Endothelial cell of umbilical vein (primary cell): ENCODE results near the gene SRM. TPM values are rescaled to one million over a fixed set of nuclear protein-coding genes. Genes with fewer than 3 reads are reported as not detected.
"Not testable (repeated sequence)": the region's sequence is repeated elsewhere in the genome, so short reads cannot be mapped to it uniquely, and the experiment has no call there.

Source experiments
- BruUV-seq: library from RNA; stranded (reverse); fragments of 400-500 nt; replicated peaks from 2 replicates; lab custom pipeline; 2021; lab: Mats Ljungman, UMichigan
- CTCF ChIA-PET: fragments of 300-600, 350-600 bp; sonication (Branson Sonifier 250); formaldehyde crosslinking; loops from one replicate; lab custom pipeline; 2021; ENCODE audit warnings: antibody characterized with exemption, inconsistent platforms; lab: Charles Lee
- POLR2A ChIA-PET: fragments of 300-600, 350-600 bp; sonication (Branson Sonifier 250); formaldehyde crosslinking; loops from one replicate; lab custom pipeline; 2021; ENCODE audit warnings: antibody characterized with exemption, inconsistent platforms; lab: Charles Lee
- DNase-seq: peaks from one replicate; pipeline ENCODE4 v3.0.0-alpha.2; 2011; ENCODE audit warnings: low read depth, low spot score
- FAIRE-seq: peaks from 2 replicates; lab custom pipeline; 2011; peaks lifted over from hg19 to GRCh38; lab: Jason Lieb, UNC
- H2AFZ ChIP-seq: 2 replicates; pipeline ENCODE4 v1.6.0; 2012; ENCODE audit warnings: low read depth, low read length, control low read depth, inconsistent platforms
- H3K27ac ChIP-seq: 2 replicates; pipeline ENCODE4 v1.5.1; 2011; ENCODE audit warnings: low read depth, mild to moderate bottlenecking, control low read depth, low read length, moderate library complexity; ENCODE audit not compliant: insufficient read depth
- H3K27me3 ChIP-seq, 2 experiments: 2 replicates each; pipeline versions ENCODE4 v1.6.0 to v1.6.1; 2011; ENCODE audit warnings: low read length in 2 of 2, mixed read lengths in 1 of 2; ENCODE audit not compliant: control insufficient read depth in 2 of 2, insufficient read depth in 2 of 2
- H3K36me3 ChIP-seq, 2 experiments: 2 replicates in 1 of 2; 3 replicates in 1 of 2; pipeline ENCODE4 v1.5.1; 2011; ENCODE audit warnings: low read length in 2 of 2, mild to moderate bottlenecking in 1 of 2, moderate library complexity in 1 of 2; ENCODE audit not compliant: control insufficient read depth in 2 of 2, insufficient read depth in 2 of 2; ENCODE audit errors: extremely low read depth in 1 of 2
- H3K4me1 ChIP-seq: 3 replicates; pipeline ENCODE4 v1.5.1; 2011; ENCODE audit warnings: mild to moderate bottlenecking, low read length; ENCODE audit not compliant: control insufficient read depth, insufficient read depth; ENCODE audit errors: extremely low read depth
- H3K4me2 ChIP-seq: 2 replicates; pipeline ENCODE4 v1.6.1; 2011; ENCODE audit warnings: low read length, control low read depth, mixed read lengths; ENCODE audit not compliant: insufficient read depth
- H3K4me3 ChIP-seq, 3 experiments: fragments of 200-600 bp in 1 of 3; sonication (generic), shearing (Covaris generic) in 1 of 3; replicated peaks in 1 of 3; 2 replicates each; pipeline ENCODE4 v1.5.1; 2011 to 2016; ENCODE audit warnings: control low read depth in 3 of 3, low read length in 3 of 3, mild to moderate bottlenecking in 2 of 3, inconsistent platforms in 1 of 3, low read depth in 1 of 3, moderate library complexity in 1 of 3; ENCODE audit not compliant: insufficient read depth in 1 of 3
- H3K79me2 ChIP-seq: 2 replicates; pipeline ENCODE4 v1.6.0; 2012; ENCODE audit warnings: low read length, inconsistent platforms; ENCODE audit not compliant: control insufficient read depth, insufficient read depth
- H3K9ac ChIP-seq: replicated peaks from 2 replicates; pipeline ENCODE3; 2011; ENCODE audit warnings: low read length, control low read depth; ENCODE audit not compliant: insufficient read depth; ENCODE audit errors: extremely low read depth
- H3K9me1 ChIP-seq: replicated peaks from 3 replicates; pipeline ENCODE4 v1.6.0; 2011; ENCODE audit warnings: mild to moderate bottlenecking, low read length; ENCODE audit not compliant: control insufficient read depth, insufficient read depth; ENCODE audit errors: extremely low read depth
- H3K9me3 ChIP-seq: replicated peaks from 2 replicates; pipeline ENCODE4 v1.5.1; 2012; ENCODE audit warnings: low read length, inconsistent platforms; ENCODE audit not compliant: control insufficient read depth, insufficient read depth
- H4K20me1 ChIP-seq: replicated peaks from 2 replicates; pipeline ENCODE3; 2011; ENCODE audit warnings: mild to moderate bottlenecking, low read length; ENCODE audit not compliant: control insufficient read depth, insufficient read depth; ENCODE audit errors: extremely low read depth
- CTCF ChIP-seq, 2 donors: IDR thresholded peaks; 1 replicate in 1 of 2; 2 replicates in 1 of 2; pipeline ENCODE4 v1.5.1; 2011; ENCODE audit warnings: low read length in 2 of 2, mild to moderate bottlenecking in 2 of 2, moderate library complexity in 2 of 2, control low read depth in 1 of 2, inconsistent platforms in 1 of 2, low read depth in 1 of 2; ENCODE audit not compliant: insufficient read depth in 1 of 2; ENCODE audit errors: extremely low read depth in 1 of 2
- EZH2 ChIP-seq: IDR thresholded peaks from 2 replicates; pipeline ENCODE4 v1.6.1; 2012; ENCODE audit warnings: borderline replicate concordance, low read depth, mild to moderate bottlenecking, moderate library complexity, low read length, inconsistent platforms; ENCODE audit not compliant: severe bottlenecking
- FOS ChIP-seq: IDR thresholded peaks from 2 replicates; pipeline ENCODE4 v1.6.1; 2011; ENCODE audit warnings: mild to moderate bottlenecking, low read length, moderate library complexity, borderline replicate concordance; ENCODE audit not compliant: insufficient read depth
- GATA2 ChIP-seq: IDR thresholded peaks from 2 replicates; pipeline ENCODE4 v1.7.0; 2011; ENCODE audit warnings: low read depth, mild to moderate bottlenecking, moderate library complexity, mixed read lengths, low read length; ENCODE audit not compliant: insufficient read length, insufficient read depth
- dilution Hi-C: fragments of 300-500 bp; cut with MboI; formaldehyde crosslinking; loops from one replicate; pipeline ENCODE4 v1.15.0; 2019; ENCODE audit warnings: low sequenced_read_pairs; ENCODE audit not compliant: extremely low pct_ligation_motif_present
- intact Hi-C: fragments of 100-400 bp; cut with micrococcal nuclease; formaldehyde crosslinking; loops from one replicate; pipeline ENCODE4 v1.10.0; 2022
- polyA plus RNA-seq, 4 experiments: library from polyadenylated mRNA; depleted of rRNA in 3 of 4; stranded (reverse) in 3 of 4; unstranded in 1 of 4; fragments of >200 nt; gene quantifications; 2 replicates each; pipeline versions ENCODE4 v1.2.1 to v1.2.3, GENCODE V29; 2011 to 2012; ENCODE audit warnings: missing spikeins in 1 of 4
- total RNA-seq: library from RNA; stranded (reverse); gene quantifications from 2 replicates; pipeline ENCODE4 v1.2.3, GENCODE V29; 2021

The SRM gene
- total and polyA plus RNA-seq, 2 donors (not counting 3 experiments of a cell fraction or from before 2014, with no cell fraction given), result 81.3 to 172 TPM

- POLR2A ChIA-PET, result interaction anchor here (0.5 to 0.8 kb wide), 2 partner anchors 607 to 608 kb away, joined by 3 read pairs; no protein-coding TSS in a partner anchor
- H3K9me3 ChIP-seq, H3K27ac ChIP-seq, H3K36me3 ChIP-seq, H4K20me1 ChIP-seq, FAIRE-seq, H3K4me2 ChIP-seq, H2AFZ ChIP-seq, H3K4me1 ChIP-seq, BruUV-seq, DNase-seq, H3K27me3 ChIP-seq, H3K4me3 ChIP-seq, H3K9me1 ChIP-seq, H3K9ac ChIP-seq, dilution Hi-C loops, H3K79me2 ChIP-seq: not testable (repeated sequence)
- intact Hi-C loops, result loop anchor here (1.0 kb wide), 3 partner anchors 23 to 605 kb away; partner anchors contain the start of gene SRM
- CTCF ChIA-PET, result interaction anchor here (0.5 to 4.8 kb wide), 79 partner anchors 9 to 1042 kb away, joined by 3 to 373 read pairs (median 4); partner anchors contain the start of genes ANGPTL7, EXOSC10, FBXO6 and MASP2
Measured at GRCh38 chr1:11037019-11037739, 22.6 kb downstream of the SRM start.

- TF ChIP-seq EZH2, result no peak
- TF ChIP-seq FOS, result no peak
- TF ChIP-seq GATA2, result no peak
- TF ChIP-seq CTCF (IDR thresholded peaks at IDR 0.05; ENCODE audit: extremely low read depth in 1 of 2, insufficient read depth in 1 of 2, low read depth in 1 of 2, low read length in 2 of 2), result no peak
- BruUV-seq, result no TSS peak
- no peak for DNase-seq
- CTCF ChIA-PET, result interaction anchor here (0.6 to 1.4 kb wide), 3 partner anchors 19 to 614 kb away, joined by 3 to 6 read pairs (median 3); partner anchors contain the start of gene TARDBP
- POLR2A ChIA-PET, result no interaction called here
- Histone ChIP-seq H4K20me1 (no peaks in the 10 kb centered on the region), H3K27ac (no peak overlapping the region), H3K79me2 (no peaks in the 10 kb centered on the region), H3K9ac (no peak overlapping the region), H3K9me1 (no peaks in the 10 kb centered on the region), H3K4me1 (no peaks in the 10 kb centered on the region), H3K4me2 (no peak overlapping the region), H3K36me3 (peaks cover 6 to 8% of the 10 kb centered on the region in 2 experiments), H3K4me3 (no peak overlapping the region), H2AFZ (no peak overlapping the region), H3K9me3 (no peaks in the 10 kb centered on the region), H3K27me3 (no peaks in the 10 kb centered on the region)
- dilution Hi-C loops, result no loop called here
- intact Hi-C loops, result no loop called here
- no peak for FAIRE-seq
Measured at GRCh38 chr1:11031624-11032262, 28.1 kb downstream of the SRM start.
